ENCODE data around the gene PRKCA. TPM values are rescaled to one million over a fixed set of nuclear protein-coding genes. Genes with fewer than 3 reads are reported as not detected.

PRKCA gene
- total and polyA plus RNA-seq, 4 donors: 3.0 to 14.1 (median 5.4) TPM

DNA sequence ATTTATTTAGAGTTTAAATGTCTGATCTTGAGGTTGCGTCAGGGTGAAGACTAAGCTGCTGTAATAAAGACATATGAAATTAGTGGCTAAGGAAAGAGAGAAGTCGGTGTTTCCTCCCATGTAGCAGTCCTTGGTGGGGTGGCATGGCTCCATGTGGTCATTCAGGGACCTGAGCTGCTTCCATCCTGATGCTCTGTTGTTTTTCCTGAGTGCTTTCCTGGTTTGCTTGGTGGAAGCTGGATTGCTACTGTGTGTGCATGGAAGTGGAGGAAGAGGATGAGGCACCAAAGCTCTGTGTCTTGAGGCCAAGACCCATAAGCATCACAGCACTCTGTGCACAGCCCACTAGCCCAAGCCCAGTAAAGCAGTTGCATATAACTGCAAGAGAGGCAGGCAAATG lies 290.7 kb downstream of the PRKCA start:
- H3K9ac ChIP-seq (ENCODE audit: low read depth in 1 of 2, low read length in 2 of 2): no peak overlapping the region
- no peak for TF ChIP-seq FOXA2 (IDR thresholded peaks at IDR 0.05)
- TF ChIP-seq, protein P1, sequence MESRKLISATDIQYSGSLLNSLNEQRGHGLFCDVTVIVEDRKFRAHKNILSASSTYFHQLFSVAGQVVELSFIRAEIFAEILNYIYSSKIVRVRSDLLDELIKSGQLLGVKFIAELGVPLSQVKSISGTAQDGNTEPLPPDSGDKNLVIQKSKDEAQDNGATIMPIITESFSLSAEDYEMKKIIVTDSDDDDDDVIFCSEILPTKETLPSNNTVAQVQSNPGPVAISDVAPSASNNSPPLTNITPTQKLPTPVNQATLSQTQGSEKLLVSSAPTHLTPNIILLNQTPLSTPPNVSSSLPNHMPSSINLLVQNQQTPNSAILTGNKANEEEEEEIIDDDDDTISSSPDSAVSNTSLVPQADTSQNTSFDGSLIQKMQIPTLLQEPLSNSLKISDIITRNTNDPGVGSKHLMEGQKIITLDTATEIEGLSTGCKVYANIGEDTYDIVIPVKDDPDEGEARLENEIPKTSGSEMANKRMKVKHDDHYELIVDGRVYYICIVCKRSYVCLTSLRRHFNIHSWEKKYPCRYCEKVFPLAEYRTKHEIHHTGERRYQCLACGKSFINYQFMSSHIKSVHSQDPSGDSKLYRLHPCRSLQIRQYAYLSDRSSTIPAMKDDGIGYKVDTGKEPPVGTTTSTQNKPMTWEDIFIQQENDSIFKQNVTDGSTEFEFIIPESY (IDR thresholded peaks at IDR 0.05): no peak
- no peak for TF ChIP-seq EGR1 (IDR thresholded peaks at IDR 0.05; ENCODE audit: low read depth in 2 of 2)
- TF ChIP-seq RAD21 (IDR thresholded peaks at IDR 0.05): no peak
- no peak for TF ChIP-seq HNF4G (IDR thresholded peaks at IDR 0.05)
- no peak for TF ChIP-seq HNF4A (conservative IDR thresholded peaks at IDR 0.05)
- TF ChIP-seq, protein P2, sequence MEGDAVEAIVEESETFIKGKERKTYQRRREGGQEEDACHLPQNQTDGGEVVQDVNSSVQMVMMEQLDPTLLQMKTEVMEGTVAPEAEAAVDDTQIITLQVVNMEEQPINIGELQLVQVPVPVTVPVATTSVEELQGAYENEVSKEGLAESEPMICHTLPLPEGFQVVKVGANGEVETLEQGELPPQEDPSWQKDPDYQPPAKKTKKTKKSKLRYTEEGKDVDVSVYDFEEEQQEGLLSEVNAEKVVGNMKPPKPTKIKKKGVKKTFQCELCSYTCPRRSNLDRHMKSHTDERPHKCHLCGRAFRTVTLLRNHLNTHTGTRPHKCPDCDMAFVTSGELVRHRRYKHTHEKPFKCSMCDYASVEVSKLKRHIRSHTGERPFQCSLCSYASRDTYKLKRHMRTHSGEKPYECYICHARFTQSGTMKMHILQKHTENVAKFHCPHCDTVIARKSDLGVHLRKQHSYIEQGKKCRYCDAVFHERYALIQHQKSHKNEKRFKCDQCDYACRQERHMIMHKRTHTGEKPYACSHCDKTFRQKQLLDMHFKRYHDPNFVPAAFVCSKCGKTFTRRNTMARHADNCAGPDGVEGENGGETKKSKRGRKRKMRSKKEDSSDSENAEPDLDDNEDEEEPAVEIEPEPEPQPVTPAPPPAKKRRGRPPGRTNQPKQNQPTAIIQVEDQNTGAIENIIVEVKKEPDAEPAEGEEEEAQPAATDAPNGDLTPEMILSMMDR (IDR thresholded peaks at IDR 0.05; ENCODE audit: low read depth, low read length, missing input control): no peak
- TF ChIP-seq SP1 (IDR thresholded peaks at IDR 0.05): no peak
- TF ChIP-seq RXRA (IDR thresholded peaks at IDR 0.05): no peak
- TF ChIP-seq YY1 (IDR thresholded peaks at IDR 0.05): no peak
- H3K4me3 ChIP-seq (ENCODE audit: low read depth in 1 of 3, low read length in 3 of 3): no peak overlapping the region
- H3K27me3 ChIP-seq (ENCODE audit: control insufficient read depth in 4 of 4, insufficient read depth in 4 of 4, low read length in 3 of 4): no peaks in the 10 kb centered on the region
- H3K4me1 ChIP-seq (ENCODE audit: control insufficient read depth in 4 of 4, insufficient read depth in 4 of 4, low read length in 3 of 4): no peaks in the 10 kb centered on the region
- H3K36me3 ChIP-seq (ENCODE audit: control insufficient read depth in 4 of 4, insufficient read depth in 3 of 4, low read depth in 1 of 4, low read length in 3 of 4): no peaks in the 10 kb centered on the region
- 98% methylated on average over 2 of the region's 2 CpGs for WGBS
- no peak overlapping the region for H3K27ac ChIP-seq (ENCODE audit: low read depth in 1 of 2, low read length in 2 of 2)
- H3K9me3 ChIP-seq (ENCODE audit: control insufficient read depth in 4 of 4, low read length in 3 of 4): no peaks in the 10 kb centered on the region
- DNase-seq (ENCODE audit: low spot score): no peak

DNA sequence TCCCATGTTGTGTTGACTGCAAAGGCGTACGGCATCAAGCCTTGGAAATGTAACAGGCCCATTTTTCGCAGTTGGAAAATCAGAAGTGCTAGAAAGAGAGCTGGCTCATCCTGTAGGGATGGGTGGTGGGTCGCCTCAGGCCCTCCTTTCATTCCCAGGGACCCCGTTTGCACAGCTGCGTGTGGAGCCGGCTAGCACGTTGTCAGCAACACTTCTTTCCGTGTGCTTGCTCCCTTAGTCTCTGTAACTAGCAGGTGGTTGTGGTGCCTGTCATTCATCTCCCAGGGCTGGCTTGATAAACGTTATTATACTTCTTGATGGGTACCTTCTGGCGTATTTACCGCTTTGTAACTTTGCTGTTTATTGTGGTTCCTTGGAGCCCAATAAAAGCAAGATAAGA lies 293.5 kb downstream of the PRKCA start:
- H3K36me3 ChIP-seq (ENCODE audit: control insufficient read depth in 4 of 4, insufficient read depth in 3 of 4, low read depth in 1 of 4, low read length in 3 of 4): no peaks in the 10 kb centered on the region
- TF ChIP-seq SP1 (IDR thresholded peaks at IDR 0.05) (no peak), NR2F2 (IDR thresholded peaks at IDR 0.05) (no peak), RXRA (IDR thresholded peaks at IDR 0.05) (no peak), YY1 (IDR thresholded peaks at IDR 0.05) (no peak), RAD21 (IDR thresholded peaks at IDR 0.05) (no peak), GABPA (IDR thresholded peaks at IDR 0.05 in 1 of 2, conservative IDR thresholded peaks at IDR 0.05 in 1 of 2) (no peak), HNF4A (conservative IDR thresholded peaks at IDR 0.05) (no peak), FOXA2 (IDR thresholded peaks at IDR 0.05) (no peak), EGR1 (IDR thresholded peaks at IDR 0.05; ENCODE audit: low read depth in 2 of 2) (no peak), TAF1 (conservative IDR thresholded peaks at IDR 0.05) (no peak)
- TF ChIP-seq, protein P3, sequence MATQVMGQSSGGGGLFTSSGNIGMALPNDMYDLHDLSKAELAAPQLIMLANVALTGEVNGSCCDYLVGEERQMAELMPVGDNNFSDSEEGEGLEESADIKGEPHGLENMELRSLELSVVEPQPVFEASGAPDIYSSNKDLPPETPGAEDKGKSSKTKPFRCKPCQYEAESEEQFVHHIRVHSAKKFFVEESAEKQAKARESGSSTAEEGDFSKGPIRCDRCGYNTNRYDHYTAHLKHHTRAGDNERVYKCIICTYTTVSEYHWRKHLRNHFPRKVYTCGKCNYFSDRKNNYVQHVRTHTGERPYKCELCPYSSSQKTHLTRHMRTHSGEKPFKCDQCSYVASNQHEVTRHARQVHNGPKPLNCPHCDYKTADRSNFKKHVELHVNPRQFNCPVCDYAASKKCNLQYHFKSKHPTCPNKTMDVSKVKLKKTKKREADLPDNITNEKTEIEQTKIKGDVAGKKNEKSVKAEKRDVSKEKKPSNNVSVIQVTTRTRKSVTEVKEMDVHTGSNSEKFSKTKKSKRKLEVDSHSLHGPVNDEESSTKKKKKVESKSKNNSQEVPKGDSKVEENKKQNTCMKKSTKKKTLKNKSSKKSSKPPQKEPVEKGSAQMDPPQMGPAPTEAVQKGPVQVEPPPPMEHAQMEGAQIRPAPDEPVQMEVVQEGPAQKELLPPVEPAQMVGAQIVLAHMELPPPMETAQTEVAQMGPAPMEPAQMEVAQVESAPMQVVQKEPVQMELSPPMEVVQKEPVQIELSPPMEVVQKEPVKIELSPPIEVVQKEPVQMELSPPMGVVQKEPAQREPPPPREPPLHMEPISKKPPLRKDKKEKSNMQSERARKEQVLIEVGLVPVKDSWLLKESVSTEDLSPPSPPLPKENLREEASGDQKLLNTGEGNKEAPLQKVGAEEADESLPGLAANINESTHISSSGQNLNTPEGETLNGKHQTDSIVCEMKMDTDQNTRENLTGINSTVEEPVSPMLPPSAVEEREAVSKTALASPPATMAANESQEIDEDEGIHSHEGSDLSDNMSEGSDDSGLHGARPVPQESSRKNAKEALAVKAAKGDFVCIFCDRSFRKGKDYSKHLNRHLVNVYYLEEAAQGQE (IDR thresholded peaks at IDR 0.05): no peak
- TF ChIP-seq, protein P4, sequence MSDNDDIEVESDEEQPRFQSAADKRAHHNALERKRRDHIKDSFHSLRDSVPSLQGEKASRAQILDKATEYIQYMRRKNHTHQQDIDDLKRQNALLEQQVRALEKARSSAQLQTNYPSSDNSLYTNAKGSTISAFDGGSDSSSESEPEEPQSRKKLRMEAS (IDR thresholded peaks at IDR 0.05): no peak
- no peaks in the 10 kb centered on the region for H3K27me3 ChIP-seq (ENCODE audit: control insufficient read depth in 4 of 4, insufficient read depth in 4 of 4, low read length in 3 of 4)
- no peaks in the 10 kb centered on the region for H3K9me3 ChIP-seq (ENCODE audit: control insufficient read depth in 4 of 4, low read length in 3 of 4)
- no peak overlapping the region for H3K27ac ChIP-seq (ENCODE audit: low read depth in 1 of 2, low read length in 2 of 2)
- H3K4me1 ChIP-seq (ENCODE audit: control insufficient read depth in 4 of 4, insufficient read depth in 4 of 4, low read length in 3 of 4): no peaks in the 10 kb centered on the region
- no peak for DNase-seq (ENCODE audit: low spot score)
- H3K4me3 ChIP-seq (ENCODE audit: low read depth in 1 of 3, low read length in 3 of 3): no peak overlapping the region
- WGBS: 93% methylated on average over 12 of the region's 12 CpGs
- no peak overlapping the region for H3K9ac ChIP-seq (ENCODE audit: low read depth in 1 of 2, low read length in 2 of 2)

Measured in liver (tissue), 9 donors.